HL-60/S4 (cell line): ENCODE data around the gene EXOC4.
"Not testable (repeated sequence)": the region's sequence is repeated elsewhere in the genome, so short reads cannot be mapped to it uniquely, and the experiment has no call there.

ENCODE experiments used
- in situ Hi-C: fragments of 300-500 bp; cut with MboI; formaldehyde crosslinking; loops from 2 replicates; pipeline ENCODE4 v1.14.3; 2022; ENCODE audit warnings: low sequenced_read_pairs

EXOC4 gene

DNA sequence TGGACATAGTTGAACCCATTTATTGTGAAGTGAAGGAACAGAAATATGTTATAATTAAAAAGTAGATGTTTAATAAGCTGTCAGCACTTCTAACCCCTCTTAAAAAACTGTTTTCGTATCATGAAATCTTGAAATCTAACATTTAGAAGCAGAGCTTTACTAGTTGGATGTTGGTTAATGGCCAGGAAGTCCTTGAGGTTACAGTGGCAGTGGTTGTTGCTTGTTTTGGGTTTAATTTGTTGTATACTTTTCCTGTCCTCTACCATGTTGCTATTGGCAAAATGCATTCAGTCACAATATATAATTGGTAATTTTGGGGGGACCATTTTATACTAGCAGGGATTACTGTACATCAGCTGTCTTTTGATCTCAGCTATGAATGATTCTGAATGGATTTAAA lies 60.7 kb downstream of the EXOC4 start:
- in situ Hi-C loops = no loop called here

DNA sequence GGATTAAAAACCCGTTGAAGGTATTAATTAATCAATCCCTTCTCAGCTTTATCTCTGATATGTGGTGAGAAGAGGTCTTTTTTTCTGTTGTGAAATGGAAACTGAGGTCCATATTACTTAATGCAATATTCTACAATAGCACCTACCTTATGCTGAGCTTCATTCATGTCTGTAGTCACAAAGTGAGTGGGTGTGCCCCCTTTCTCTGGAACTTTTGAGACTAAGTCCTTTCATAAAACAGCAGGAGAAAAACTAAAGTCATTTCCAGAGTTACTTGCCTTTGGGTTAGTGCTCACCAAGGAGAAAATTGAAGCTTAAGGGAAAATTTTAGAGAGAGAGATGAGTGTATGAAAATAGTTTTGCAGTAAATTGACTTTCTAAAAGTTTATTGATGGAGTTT lies 61.2 kb downstream of the EXOC4 start:
- in situ Hi-C loops = no loop called here

DNA sequence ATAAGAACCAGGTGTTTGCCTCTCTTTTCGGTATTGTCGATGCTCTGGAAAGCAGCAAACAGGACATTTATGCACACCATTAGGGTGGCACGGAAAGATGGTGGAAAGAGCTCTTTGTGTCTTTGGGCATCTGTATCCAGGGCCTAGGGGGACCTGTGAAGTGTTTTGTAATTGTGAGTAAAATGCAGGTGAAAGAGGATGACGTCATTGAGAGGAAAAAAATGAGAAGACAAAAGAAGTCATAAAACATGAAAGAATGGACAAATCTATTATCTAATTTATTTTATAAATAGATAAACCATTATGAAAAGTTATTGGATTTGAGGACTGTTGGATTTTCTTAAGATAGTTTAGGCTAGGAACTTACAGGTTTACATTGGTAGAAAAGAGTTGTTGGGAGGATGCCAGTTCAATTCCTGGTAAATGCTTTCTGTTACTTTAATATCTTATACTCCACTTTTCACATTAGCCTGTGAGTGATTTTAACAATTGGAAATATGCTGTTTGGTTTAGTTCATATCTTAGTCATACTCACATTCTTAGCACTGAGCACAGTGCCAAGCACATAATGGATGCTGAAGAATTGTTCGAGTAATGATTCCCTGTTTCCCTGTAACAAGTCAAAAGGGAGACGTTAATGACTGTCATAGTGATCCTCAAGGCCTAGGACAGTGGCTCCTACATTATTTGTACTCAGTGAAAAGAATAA lies 62.6 kb downstream of the EXOC4 start:
- in situ Hi-C loops = no loop called here

DNA sequence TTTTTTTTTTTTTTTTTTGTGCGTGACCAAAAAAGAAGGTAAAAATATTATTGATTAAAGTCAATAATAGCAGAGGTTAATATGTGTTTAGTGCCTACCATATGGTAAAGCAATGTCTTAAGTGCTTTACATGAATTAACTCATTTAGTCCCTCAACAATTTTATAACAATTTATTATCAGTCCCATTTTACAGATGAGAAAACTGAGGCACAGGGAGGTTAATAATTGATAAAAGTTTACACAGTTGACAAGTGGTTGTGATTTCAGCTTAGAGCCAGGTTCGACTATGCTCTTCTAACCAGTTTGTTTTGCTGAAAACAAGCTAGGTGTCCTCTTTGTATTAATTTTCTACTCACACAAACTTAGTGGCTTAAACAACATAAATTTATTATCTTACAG lies 67.0 kb downstream of the EXOC4 start:
- in situ Hi-C loops = no loop called here

DNA sequence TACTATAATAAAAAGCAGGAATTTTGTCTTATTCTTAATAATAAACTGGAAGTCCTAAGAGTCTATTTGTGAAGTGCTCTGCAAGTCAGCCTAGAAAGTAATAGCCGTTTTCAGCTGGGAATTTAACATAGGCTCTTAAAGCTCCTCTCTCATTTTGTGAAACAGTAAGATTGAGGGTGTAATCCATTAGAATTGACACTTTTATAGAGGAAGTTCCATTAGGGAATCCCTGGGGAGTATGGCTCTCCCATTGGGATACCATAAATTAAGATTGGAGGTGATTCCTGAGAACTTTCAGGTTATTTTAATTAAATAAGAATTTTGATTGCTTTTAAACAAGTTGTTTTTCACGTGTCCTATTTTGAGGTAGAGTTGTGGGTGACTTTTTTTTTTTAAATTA lies 68.0 kb downstream of the EXOC4 start:
- in situ Hi-C loops = no loop called here

DNA sequence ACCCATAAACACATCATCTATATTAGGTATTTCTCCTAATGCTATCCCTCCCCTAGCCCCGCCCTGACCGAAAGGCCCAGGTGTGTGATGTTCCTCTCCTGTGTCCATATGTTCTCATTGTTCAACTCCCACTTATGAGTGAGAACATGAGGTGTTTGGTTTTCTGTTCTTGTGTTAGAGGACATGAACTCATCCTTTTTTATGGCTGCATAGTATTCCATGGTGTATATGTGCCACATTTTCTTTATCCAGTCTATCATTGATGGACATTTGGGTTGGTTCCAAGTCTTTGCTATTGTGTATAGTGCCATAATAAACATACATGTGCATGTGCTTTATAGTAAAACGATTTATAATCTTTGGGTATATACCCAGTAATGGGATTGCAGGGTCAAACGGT lies 68.5 kb downstream of the EXOC4 start:
- in situ Hi-C loops = not testable (repeated sequence)

DNA sequence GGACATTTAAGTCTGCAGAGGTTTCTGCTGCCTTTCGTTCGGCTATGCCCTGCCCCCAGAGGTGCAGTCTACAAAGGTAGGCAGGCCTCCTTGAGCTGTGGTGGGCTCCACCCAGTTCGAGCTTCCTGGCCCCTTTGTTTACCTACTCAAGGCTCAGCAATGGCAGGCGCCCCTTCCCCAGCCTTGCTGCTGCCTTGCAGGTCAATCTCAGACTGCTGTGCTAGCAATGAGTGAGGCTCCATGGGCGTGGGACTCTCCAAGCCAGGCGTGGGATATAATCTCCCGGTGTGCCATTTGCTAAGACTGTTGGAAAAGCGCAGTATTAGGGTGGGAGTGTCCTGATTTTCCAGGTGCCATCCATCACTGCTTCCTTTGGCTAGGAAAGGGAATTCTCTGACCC lies 73.9 kb downstream of the EXOC4 start:
- in situ Hi-C loops = not testable (repeated sequence)

DNA sequence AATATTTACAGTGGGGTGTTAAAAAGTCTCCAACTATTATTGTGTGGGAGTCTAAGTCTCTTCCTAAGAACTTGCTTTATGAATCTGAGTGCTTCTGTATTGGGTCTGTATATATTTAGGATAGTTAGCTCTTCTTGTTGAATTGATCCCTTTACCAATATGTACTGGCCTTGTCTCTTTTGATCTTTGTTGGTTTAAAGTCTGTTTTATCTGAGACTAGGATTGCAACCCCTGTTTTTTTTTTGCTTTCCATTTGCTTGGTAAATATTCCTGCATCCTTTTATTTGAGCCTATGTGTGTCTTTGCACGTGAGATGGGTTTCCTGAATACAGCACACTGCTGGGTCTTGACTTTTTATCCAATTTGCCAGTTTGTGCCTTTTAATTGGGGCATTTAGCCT lies 75.1 kb downstream of the EXOC4 start:
- in situ Hi-C loops = not testable (repeated sequence)

DNA sequence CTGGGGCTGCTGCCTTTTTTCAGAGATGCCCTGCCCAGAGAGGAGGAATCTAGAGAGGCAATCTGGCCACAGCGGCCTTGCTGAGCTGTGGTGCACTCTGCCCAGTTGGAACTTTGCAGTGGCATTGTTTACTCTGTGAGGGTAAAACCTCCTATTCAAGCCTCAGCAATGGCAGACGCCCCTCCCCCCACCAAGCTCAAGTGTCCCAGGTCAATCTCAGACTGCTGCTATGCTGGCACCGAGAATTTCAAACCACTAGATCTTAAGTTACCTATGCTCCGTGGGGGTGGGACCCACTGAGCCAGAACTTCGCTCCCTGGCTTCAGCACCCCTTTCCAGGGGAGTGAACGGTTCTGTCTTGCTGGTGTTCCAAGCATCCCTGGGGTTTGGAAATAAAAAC lies 77.2 kb downstream of the EXOC4 start:
- in situ Hi-C loops = no loop called here

DNA sequence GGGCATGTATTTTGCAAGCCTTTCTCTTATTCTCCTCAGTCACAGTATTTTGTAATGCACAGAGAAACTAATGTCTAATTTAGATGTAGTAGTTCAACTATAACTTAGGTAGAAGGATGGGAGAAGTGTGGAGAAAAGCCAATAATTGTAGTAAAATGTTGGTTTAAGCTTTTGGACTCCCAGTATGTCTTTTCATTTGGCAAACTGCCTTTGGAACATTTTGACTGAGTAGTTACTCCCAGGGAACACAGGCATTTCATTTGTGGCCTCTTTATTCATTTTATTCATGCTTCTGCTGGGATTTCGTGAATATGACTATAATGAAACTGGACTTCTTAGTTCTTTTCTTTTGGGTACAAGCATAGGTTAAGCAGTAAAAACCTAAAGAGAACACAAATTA lies 79.0 kb downstream of the EXOC4 start:
- in situ Hi-C loops = no loop called here

DNA sequence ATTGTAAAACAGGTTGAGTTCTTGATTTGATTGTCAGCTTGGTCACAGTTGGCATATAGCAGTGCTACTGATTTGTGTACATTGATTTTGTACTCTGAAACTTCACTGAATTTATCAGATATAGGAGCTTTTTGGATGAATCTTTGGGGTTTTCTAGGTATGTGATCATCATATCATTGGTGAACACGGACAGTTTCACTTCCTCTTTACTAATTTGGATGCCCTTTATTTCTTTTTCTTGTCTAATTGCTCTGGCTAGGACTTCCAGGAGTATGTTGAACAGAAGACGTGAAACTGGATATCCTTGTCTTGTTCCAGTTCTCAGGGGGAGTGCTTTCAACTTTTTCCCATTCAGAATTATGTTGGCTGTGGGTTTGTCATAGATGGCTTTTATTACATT lies 86.9 kb downstream of the EXOC4 start:
- in situ Hi-C loops = no loop called here

DNA sequence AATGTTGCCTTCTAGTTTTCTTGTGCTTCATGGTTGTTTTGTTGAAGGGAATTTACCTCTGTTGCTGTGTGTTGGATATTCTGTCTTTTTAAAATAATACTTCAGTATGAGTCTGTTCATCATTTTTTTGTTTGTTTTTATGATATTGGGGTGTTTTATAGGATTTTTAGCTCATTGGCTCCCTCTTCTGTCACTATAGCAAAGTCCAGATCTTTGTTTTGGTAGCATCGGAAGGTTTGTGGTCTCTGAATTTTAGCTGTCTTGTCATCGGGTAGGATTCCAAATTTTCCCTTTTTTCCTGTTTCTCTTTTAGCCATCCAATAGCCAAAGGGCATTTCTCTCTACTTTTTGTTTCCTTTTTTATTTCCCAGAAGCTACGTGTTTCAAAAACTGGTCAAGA lies 91.4 kb downstream of the EXOC4 start:
- in situ Hi-C loops = no loop called here

DNA sequence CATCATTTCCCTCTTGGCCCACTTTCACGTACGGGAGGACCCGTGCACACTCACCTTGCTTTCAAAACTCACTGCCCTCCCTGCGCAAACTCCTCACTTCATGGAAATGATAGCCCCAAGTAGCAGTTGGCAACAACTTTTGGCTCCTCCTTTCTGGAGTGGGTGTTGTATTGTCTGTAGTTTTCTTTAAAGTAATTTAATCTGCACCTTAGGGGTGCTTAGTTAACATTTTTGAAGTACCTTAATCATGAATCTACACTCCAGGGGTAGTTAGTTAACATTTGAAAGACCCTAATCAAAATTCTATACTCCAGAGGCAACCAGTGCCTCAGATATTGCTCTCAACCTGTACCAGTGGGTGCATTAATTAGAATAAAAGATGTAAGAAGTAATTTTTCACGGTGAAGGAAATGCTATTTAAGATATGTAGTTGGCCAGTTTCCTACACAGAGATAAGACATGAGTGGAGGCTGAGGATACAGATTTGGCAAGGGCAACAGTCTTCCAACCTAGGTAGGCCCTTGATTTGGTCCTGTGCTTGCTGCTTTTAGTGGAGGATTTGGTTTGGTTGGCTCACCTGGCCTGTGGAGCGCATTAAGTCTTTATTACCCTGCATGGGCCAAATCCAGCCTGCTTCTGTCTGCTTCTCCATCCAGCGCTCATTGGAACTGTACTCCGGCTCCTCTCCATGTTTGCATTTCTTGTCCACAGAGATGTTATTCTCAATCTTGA lies 93.0 kb downstream of the EXOC4 start:
- in situ Hi-C loops = no loop called here

DNA sequence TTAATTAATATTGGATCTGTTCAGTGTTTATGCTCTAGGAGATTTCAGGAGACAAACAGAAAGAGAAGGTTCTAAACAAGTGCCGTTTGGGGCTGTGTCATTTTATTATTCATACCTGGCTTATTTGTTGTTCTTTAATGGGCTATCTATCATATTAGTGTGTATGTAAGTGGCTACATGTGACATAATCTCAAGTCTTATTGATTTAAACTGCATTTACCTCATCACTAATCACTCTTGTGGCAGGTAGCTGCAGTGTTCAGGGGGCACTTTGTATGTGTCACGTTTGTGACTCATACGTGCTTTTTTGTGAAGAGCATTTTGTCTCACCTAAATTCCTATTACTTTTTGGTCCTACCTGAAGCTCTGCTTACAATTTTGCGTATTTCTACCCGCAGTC lies 95.4 kb downstream of the EXOC4 start:
- in situ Hi-C loops = no loop called here

DNA sequence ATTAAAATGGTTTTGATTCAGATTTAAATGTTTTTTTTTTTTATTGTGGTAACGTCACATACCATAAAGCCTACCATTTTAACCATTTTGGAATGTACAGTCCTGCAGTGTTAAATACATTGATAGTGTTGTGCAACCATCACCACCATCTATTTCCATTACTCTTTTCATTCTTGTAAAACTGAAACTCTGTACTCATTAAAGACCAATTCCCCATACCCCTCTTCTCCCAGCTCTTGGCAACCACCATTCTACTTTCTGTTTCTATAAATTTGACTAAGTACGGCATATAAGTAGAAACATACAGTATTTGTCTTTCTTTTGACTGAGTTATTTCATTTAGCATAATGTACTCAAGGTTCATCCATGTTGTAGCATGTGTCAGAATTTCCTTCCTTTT lies 96.2 kb downstream of the EXOC4 start:
- in situ Hi-C loops = no loop called here

DNA sequence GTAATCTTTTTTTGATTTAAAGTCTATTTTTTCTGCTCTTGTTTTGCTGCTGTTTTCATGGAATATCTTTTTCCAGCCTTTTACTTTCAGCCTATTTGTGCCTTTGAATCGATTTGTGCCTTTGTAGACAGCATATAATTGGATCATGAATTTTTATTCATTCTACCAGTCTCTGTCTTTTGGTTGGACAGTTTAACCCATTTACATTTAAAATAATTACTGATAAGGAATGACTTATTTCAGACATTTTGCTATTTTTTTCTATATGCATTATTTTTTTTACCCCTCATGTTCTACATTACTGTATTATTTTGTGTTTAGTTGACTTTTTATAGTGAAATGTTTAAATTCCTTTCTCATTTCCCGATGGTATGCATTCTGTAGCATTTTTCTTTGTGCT lies 99.6 kb downstream of the EXOC4 start:
- in situ Hi-C loops = no loop called here

DNA sequence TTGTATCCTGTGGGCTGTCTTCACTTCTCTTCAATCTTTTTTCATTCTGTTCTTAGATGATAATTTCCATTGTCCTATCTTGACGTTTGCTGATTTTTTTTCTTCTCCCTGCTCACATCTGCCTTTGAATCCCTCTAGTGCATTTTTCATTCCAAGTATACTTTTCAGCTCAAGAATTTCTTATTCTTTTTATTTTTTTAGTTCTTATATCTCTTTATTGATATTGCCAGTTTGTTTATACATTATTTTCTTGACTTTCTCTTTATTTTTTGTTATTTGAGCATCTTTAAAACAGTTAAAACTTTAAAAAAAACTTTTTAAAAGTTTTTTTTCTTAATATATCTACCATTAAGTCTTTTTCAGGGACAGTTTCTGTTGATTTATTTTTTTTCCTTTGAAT lies 100.9 kb downstream of the EXOC4 start:
- in situ Hi-C loops = no loop called here

DNA sequence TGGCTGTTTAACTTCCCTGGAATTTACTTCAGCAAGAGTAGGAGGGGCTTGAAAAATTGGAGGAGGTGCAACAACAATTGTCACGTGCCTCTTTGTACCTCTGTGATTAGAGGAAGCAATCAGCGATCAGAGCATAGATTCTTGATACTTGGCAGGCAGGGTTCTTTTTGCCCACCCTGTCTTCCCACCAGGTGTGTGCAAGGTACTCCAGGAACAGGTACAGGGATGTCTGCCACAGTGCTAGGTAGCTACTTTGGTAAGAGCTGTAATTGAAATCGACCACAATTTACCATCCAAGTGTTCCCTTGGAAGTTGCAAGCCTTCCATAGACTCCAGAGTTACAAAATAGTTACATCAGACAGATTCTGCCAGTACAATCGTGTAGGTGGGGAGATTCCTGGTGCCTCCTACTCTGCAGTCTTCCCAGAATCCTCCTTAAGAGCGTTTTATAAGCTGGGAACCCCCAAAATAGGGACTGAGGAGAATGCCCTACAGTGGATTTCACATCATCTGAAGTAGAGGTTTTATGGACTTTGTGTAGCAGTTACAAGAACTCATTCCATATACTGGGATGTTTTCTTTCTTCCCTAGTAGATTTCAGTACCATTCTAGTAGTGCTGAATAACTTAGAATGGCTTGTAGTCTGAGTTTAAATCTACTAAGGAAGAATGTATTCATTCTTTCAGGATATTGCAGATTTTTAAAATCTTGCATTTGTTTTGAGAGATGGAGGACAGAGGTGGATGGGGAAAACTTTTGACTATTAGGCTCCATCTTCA lies 101.9 kb downstream of the EXOC4 start:
- in situ Hi-C loops = no loop called here

DNA sequence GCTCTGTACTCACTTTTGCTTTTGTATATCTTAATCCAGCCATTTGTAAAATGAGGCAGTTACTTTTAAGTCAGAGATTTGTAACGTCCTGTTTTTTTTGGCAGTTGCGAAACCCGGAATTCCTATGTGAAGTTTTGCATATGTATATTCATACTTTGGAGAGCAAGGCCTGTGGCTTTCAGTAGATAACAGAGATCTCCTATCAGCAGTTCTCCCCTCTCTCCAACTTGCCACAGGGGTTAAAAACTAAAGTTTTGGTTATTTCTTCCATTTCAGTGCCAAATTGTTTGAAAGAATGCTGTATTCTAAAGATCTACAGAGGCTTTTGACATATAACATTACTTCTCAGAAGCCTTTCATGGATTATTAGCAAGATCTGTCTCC lies 102.4 kb downstream of the EXOC4 start:
- in situ Hi-C loops = no loop called here

DNA sequence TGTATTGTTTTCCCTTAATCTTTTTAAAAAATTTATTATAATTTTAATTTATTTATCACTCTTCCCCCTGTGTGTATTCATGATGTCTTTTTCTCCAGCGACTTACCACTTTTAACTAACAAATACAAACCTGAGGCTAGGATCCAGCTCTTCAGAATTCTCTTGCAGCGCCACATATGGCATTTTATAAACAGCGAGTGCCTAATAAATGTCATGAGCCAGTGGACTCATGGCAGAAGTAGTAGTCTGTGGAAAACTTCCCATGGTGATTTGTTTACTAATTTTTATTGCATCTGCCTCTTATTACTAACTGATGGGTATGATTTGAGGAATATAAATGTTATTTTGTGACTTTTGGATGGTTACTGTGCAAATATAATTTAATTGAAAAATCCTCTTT lies 102.9 kb downstream of the EXOC4 start:
- in situ Hi-C loops = no loop called here

DNA sequence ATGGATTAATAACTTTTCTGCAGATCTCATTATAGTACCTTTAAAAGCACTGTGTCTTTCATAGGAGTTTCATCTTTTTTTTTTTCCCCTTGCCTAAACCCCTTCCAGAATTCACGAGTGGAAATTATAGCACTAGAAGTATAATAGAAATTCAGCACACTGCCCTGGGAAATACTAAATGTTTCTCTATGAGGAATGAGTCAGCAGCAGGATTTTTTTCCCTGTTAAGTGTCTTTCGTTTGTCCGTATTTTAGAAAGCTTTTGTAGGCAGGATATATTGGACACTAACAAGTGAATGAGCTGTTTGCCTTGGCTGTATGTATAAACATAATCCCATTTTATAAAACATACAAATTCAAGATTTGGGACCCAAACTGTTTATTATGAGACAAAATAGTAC lies 105.8 kb downstream of the EXOC4 start:
- in situ Hi-C loops = no loop called here

DNA sequence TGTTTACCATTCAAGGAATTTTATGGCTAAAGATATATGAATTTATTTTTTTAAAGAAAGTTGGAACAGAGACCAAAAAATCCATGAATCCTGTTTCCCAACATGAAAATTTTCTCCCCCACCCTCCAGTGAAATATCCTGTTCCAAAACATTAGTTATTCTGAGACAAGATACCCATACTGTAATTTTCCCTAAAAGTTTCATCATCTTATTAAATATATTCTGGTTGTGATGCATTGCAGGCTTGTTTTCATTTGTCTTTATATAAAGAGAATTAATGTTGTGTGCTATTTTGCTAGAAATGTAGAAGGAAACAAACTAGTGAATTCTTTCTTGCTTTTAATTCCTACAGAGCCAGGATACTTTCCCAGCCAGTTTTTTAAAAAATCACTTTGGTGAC lies 106.6 kb downstream of the EXOC4 start:
- in situ Hi-C loops = no loop called here
